Measurements from ENCODE around the gene CLDN24.

The CLDN24 gene

DNA sequence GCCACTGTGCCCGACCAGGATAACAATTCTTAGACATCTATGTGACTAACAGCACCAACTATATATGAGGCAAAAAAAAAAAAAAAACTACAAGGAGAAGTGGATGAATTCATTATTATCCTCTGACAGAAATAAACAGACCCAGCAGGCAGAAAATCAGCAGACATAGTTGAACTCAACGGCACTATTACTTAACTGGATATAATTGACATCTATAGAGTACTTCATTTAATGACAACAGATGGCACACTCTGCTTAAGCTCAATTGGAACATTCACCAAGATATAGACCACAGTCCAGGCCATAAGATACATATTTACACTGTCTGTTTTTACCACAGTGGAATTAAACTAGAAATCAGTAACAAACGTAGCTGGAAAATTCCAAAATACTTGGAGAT, 15.4 kb downstream of the CLDN24 start:
- Histone ChIP-seq H2BK120ac (ENCODE audit: low read depth, low read length) (no peak overlapping the region), H3K4me1 (ENCODE audit: control insufficient read depth, insufficient read depth, low read depth, low read length) (no peaks in the 10 kb centered on the region), H4K91ac (ENCODE audit: low read length) (no peak overlapping the region), H2AK5ac (ENCODE audit: low read length, severe bottlenecking) (no peak overlapping the region), H3K79me1 (replicated peaks; ENCODE audit: low read length, poor library complexity, severe bottlenecking) (no peaks in the 10 kb centered on the region), H3K4me2 (ENCODE audit: low read length, poor library complexity, severe bottlenecking) (no peak overlapping the region), H3K23ac (ENCODE audit: low read length in 2 of 2) (no peak overlapping the region), H3K9me3 (ENCODE audit: control insufficient read depth, low read length) (no peaks in the 10 kb centered on the region), H2BK5ac (ENCODE audit: low read depth, low read length, poor library complexity, severe bottlenecking) (no peak overlapping the region), H2BK15ac (ENCODE audit: low read depth, poor library complexity, severe bottlenecking) (no peak overlapping the region), H3K9ac (ENCODE audit: low read length) (no peak overlapping the region), H3K27ac (ENCODE audit: low read length, poor library complexity, severe bottlenecking) (no peak overlapping the region), H3K36me3 (ENCODE audit: control insufficient read depth in 1 of 2, insufficient read depth in 2 of 2, low read depth in 1 of 2, low read length in 2 of 2) (peaks cover 0 to 18% of the 10 kb centered on the region in 2 experiments), H4K8ac (ENCODE audit: low read length) (no peak overlapping the region), H3K4ac (ENCODE audit: low read depth in 1 of 2, low read length in 2 of 2) (no peak overlapping the region), H3K14ac (ENCODE audit: low read length in 2 of 2) (no peak overlapping the region), H2BK12ac (ENCODE audit: low read length in 2 of 2) (no peak overlapping the region), H3K18ac (ENCODE audit: low read depth in 1 of 2, low read length in 2 of 2) (no peak overlapping the region), H2AFZ (ENCODE audit: low read depth, low read length) (no peak overlapping the region), H3K4me3 (ENCODE audit: insufficient read depth in 1 of 2, low read depth in 1 of 2, low read length in 2 of 2) (no peak overlapping the region), H3K27me3 (ENCODE audit: control insufficient read depth in 1 of 2, insufficient read depth in 1 of 2, low read length in 2 of 2) (no peaks in the 10 kb centered on the region)
- DNase-seq = no peak
- WGBS = 92% methylated on average over 1 of the region's 3 CpGs

DNA sequence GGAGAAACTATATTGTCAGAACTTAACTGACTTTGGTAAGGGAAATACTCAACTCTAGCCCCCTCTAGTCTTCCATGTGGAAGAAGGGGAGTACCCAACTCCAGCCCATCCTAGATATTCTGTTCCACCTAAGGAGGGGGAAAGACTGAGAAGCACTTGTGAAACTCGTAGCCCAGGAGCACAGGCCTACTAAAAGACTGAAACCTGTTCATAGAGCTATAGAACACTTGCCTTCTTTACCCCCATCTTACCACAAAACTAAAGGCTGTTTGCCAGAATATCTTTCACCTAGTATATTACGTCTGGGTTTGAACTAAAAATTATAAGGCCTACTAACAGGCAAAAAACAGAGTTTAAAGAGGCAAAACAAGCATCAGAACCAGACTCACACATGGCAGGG, 17.7 kb downstream of the CLDN24 start:
- no peak overlapping the region for H2BK15ac ChIP-seq (ENCODE audit: low read depth, poor library complexity, severe bottlenecking)
- no peak overlapping the region for H4K91ac ChIP-seq (ENCODE audit: low read length)
- no peaks in the 10 kb centered on the region for H3K79me1 ChIP-seq (replicated peaks; ENCODE audit: low read length, poor library complexity, severe bottlenecking)
- 96% methylated on average over 2 of the region's 2 CpGs for WGBS
- H3K9ac ChIP-seq (ENCODE audit: low read length) = no peak overlapping the region
- no peak overlapping the region for H3K27ac ChIP-seq (ENCODE audit: low read length, poor library complexity, severe bottlenecking)
- no peak overlapping the region for H3K14ac ChIP-seq (ENCODE audit: low read length in 2 of 2)
- H4K8ac ChIP-seq (ENCODE audit: low read length) = no peak overlapping the region
- no peak overlapping the region for H2BK120ac ChIP-seq (ENCODE audit: low read depth, low read length)
- H2BK12ac ChIP-seq (ENCODE audit: low read length in 2 of 2) = no peak overlapping the region
- no peak for DNase-seq
- no peak overlapping the region for H2BK5ac ChIP-seq (ENCODE audit: low read depth, low read length, poor library complexity, severe bottlenecking)
- no peak overlapping the region for H3K4me3 ChIP-seq (ENCODE audit: insufficient read depth in 1 of 2, low read depth in 1 of 2, low read length in 2 of 2)
- no peak overlapping the region for H3K4ac ChIP-seq (ENCODE audit: low read depth in 1 of 2, low read length in 2 of 2)
- no peaks in the 10 kb centered on the region for H3K4me1 ChIP-seq (ENCODE audit: control insufficient read depth, insufficient read depth, low read depth, low read length)
- no peak overlapping the region for H2AFZ ChIP-seq (ENCODE audit: low read depth, low read length)
- H3K27me3 ChIP-seq (ENCODE audit: control insufficient read depth in 1 of 2, insufficient read depth in 1 of 2, low read length in 2 of 2) = no peaks in the 10 kb centered on the region
- H3K23ac ChIP-seq (ENCODE audit: low read length in 2 of 2) = no peak overlapping the region
- H3K4me2 ChIP-seq (ENCODE audit: low read length, poor library complexity, severe bottlenecking) = no peak overlapping the region
- H3K36me3 ChIP-seq (ENCODE audit: control insufficient read depth in 1 of 2, insufficient read depth in 2 of 2, low read depth in 1 of 2, low read length in 2 of 2) = peaks cover 2 to 19% of the 10 kb centered on the region in 2 experiments
- H2AK5ac ChIP-seq (ENCODE audit: low read length, severe bottlenecking) = no peak overlapping the region
- H3K9me3 ChIP-seq (ENCODE audit: control insufficient read depth, low read length) = no peaks in the 10 kb centered on the region
- H3K18ac ChIP-seq (ENCODE audit: low read depth in 1 of 2, low read length in 2 of 2) = no peak overlapping the region

DNA sequence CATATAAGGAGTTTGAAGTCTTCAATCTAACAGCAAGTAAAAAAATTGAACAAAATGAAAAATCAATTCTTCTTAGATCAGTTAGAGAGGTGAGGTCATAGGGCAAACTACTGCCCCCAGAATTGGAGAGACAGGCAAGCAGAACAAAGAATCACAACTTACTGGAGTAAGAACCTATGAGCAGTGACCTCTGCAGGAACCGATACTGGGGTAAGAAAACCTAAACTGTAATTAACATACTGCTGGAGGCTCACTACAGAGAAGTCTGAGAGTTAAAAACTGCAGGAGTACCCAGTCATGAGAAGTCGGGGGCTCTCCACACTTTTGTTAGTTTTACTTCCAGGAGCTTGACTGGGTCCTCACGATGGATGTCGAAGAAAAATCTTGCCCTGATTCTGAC, 18.2 kb downstream of the CLDN24 start:
- peaks cover under 1% of the 10 kb centered on the region for H3K79me1 ChIP-seq (replicated peaks; ENCODE audit: low read length, poor library complexity, severe bottlenecking)
- no peak overlapping the region for H3K18ac ChIP-seq (ENCODE audit: low read depth in 1 of 2, low read length in 2 of 2)
- H3K27ac ChIP-seq (ENCODE audit: low read length, poor library complexity, severe bottlenecking) = no peak overlapping the region
- H3K4me1 ChIP-seq (ENCODE audit: control insufficient read depth, insufficient read depth, low read depth, low read length) = no peaks in the 10 kb centered on the region
- H2BK5ac ChIP-seq (ENCODE audit: low read depth, low read length, poor library complexity, severe bottlenecking) = no peak overlapping the region
- H2BK15ac ChIP-seq (ENCODE audit: low read depth, poor library complexity, severe bottlenecking) = no peak overlapping the region
- H3K14ac ChIP-seq (ENCODE audit: low read length in 2 of 2) = no peak overlapping the region
- H2BK12ac ChIP-seq (ENCODE audit: low read length in 2 of 2) = no peak overlapping the region
- no peak overlapping the region for H4K8ac ChIP-seq (ENCODE audit: low read length)
- no peak overlapping the region for H2BK120ac ChIP-seq (ENCODE audit: low read depth, low read length)
- no peak overlapping the region for H2AK5ac ChIP-seq (ENCODE audit: low read length, severe bottlenecking)
- no peak for DNase-seq
- H3K27me3 ChIP-seq (ENCODE audit: control insufficient read depth in 1 of 2, insufficient read depth in 1 of 2, low read length in 2 of 2) = no peaks in the 10 kb centered on the region
- no peak overlapping the region for H4K91ac ChIP-seq (ENCODE audit: low read length)
- no peak overlapping the region for H2AFZ ChIP-seq (ENCODE audit: low read depth, low read length)
- H3K23ac ChIP-seq (ENCODE audit: low read length in 2 of 2) = no peak overlapping the region
- no peak overlapping the region for H3K4me3 ChIP-seq (ENCODE audit: insufficient read depth in 1 of 2, low read depth in 1 of 2, low read length in 2 of 2)
- H3K9me3 ChIP-seq (ENCODE audit: control insufficient read depth, low read length) = no peaks in the 10 kb centered on the region
- no peak overlapping the region for H3K4ac ChIP-seq (ENCODE audit: low read depth in 1 of 2, low read length in 2 of 2)
- H3K36me3 ChIP-seq (ENCODE audit: control insufficient read depth in 1 of 2, insufficient read depth in 2 of 2, low read depth in 1 of 2, low read length in 2 of 2) = peaks cover 4 to 20% of the 10 kb centered on the region in 2 experiments
- no peak overlapping the region for H3K9ac ChIP-seq (ENCODE audit: low read length)
- 100% methylated on average over 4 of the region's 4 CpGs for WGBS
- H3K4me2 ChIP-seq (ENCODE audit: low read length, poor library complexity, severe bottlenecking) = no peak overlapping the region

DNA sequence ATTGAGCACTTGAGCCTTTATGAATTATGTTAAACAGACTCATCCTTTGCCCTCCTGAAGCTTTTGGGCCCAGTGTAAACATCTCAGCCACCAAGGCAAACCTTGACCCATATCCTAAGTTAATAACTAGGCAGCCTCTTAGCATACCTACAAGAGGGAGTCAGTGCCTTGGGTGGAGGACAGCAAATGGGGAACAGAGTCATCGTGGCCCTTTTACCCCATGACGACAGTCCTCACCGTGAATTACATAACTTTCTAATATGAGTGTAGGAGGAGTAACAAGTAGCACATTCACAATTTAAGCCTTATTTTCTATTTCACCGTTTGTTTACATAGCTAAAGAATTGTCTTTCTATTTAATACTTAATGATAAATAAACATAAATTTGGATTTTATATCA, 18.9 kb downstream of the CLDN24 start:
- no CpG with 5 or more reads among the region's 4 CpGs for WGBS
- Histone ChIP-seq H3K79me1 (replicated peaks; ENCODE audit: low read length, poor library complexity, severe bottlenecking) (peaks cover 5% of the 10 kb centered on the region), H3K4me1 (ENCODE audit: control insufficient read depth, insufficient read depth, low read depth, low read length) (no peaks in the 10 kb centered on the region), H3K9ac (ENCODE audit: low read length) (no peak overlapping the region), H3K27ac (ENCODE audit: low read length, poor library complexity, severe bottlenecking) (no peak overlapping the region), H3K9me3 (ENCODE audit: control insufficient read depth, low read length) (no peaks in the 10 kb centered on the region), H2BK15ac (ENCODE audit: low read depth, poor library complexity, severe bottlenecking) (no peak overlapping the region), H3K23ac (ENCODE audit: low read length in 2 of 2) (no peak overlapping the region), H4K91ac (ENCODE audit: low read length) (no peak overlapping the region), H3K4ac (ENCODE audit: low read depth in 1 of 2, low read length in 2 of 2) (no peak overlapping the region), H2BK12ac (ENCODE audit: low read length in 2 of 2) (no peak overlapping the region), H3K4me2 (ENCODE audit: low read length, poor library complexity, severe bottlenecking) (no peak overlapping the region), H3K27me3 (ENCODE audit: control insufficient read depth in 1 of 2, insufficient read depth in 1 of 2, low read length in 2 of 2) (no peaks in the 10 kb centered on the region), H2AK5ac (ENCODE audit: low read length, severe bottlenecking) (no peak overlapping the region), H2BK120ac (ENCODE audit: low read depth, low read length) (no peak overlapping the region), H3K14ac (ENCODE audit: low read length in 2 of 2) (no peak overlapping the region), H3K36me3 (ENCODE audit: control insufficient read depth in 1 of 2, insufficient read depth in 2 of 2, low read depth in 1 of 2, low read length in 2 of 2) (peaks cover 4 to 22% of the 10 kb centered on the region in 2 experiments), H3K4me3 (ENCODE audit: insufficient read depth in 1 of 2, low read depth in 1 of 2, low read length in 2 of 2) (no peak overlapping the region), H2BK5ac (ENCODE audit: low read depth, low read length, poor library complexity, severe bottlenecking) (no peak overlapping the region), H2AFZ (ENCODE audit: low read depth, low read length) (no peak overlapping the region), H4K8ac (ENCODE audit: low read length) (no peak overlapping the region), H3K18ac (ENCODE audit: low read depth in 1 of 2, low read length in 2 of 2) (no peak overlapping the region)
- DNase-seq = no peak
